ENCODE results near the gene DDAH1. TPM values are rescaled to one million over a fixed set of nuclear protein-coding genes. Genes with fewer than 3 reads are reported as not detected.

Gene DDAH1
- total RNA-seq, 2 experiments from 2014 or later, result not detected

GRCh38 chr1:85420199-85420598 is 44.8 kb downstream of the DDAH1 start:
- peaks cover 8 to 13% of the 10 kb centered on the region in 2 experiments for H3K9me3 ChIP-seq (ENCODE audit: control insufficient read depth in 1 of 2, insufficient read depth in 1 of 2, low read length in 2 of 2)
- no peaks in the 10 kb centered on the region for H3K4me1 ChIP-seq (ENCODE audit: insufficient read depth, low read length)
- ChIA-PET POLR2A (no interaction called here), CTCF (no interaction called here)
- peaks cover 9% of the 10 kb centered on the region for H3K9me3 Mint-ChIP-seq
- no peaks in the 10 kb centered on the region for H3K36me3 ChIP-seq (ENCODE audit: insufficient read depth, low read length)
- no peaks in the 10 kb centered on the region for H3K36me3 Mint-ChIP-seq (ENCODE audit: low read depth)
- intact Hi-C loops (cut with DNase I, micrococcal nuclease), result no loop called here
- no peak for DNase-seq
- H3K4me1 Mint-ChIP-seq (ENCODE audit: low read depth), result no peaks in the 10 kb centered on the region
- no peak overlapping the region for H3K4me3 ChIP-seq (ENCODE audit: low read length)
- H3K27ac Mint-ChIP-seq, result no peak overlapping the region
- ATAC-seq (ENCODE audit: poor library complexity), result no peak
- no peak for TF ChIP-seq CTCF (IDR thresholded peaks at IDR 0.05)
- H3K4me3 Mint-ChIP-seq, result no peak overlapping the region
- no peak overlapping the region for H3K27ac ChIP-seq (ENCODE audit: low read depth in 1 of 2, low read length in 2 of 2)
- no peaks in the 10 kb centered on the region for H3K27me3 ChIP-seq (ENCODE audit: control insufficient read depth in 1 of 2, insufficient read depth in 2 of 2, low read length in 2 of 2)
- H3K27me3 Mint-ChIP-seq, result peaks cover 4% of the 10 kb centered on the region

- Mint-ChIP-seq H3K9me3 (peaks cover 7% of the 10 kb centered on the region), H3K27ac (no peak overlapping the region), H3K27me3 (peaks cover under 1% of the 10 kb centered on the region), H3K36me3 (ENCODE audit: low read depth) (no peaks in the 10 kb centered on the region), H3K4me1 (ENCODE audit: low read depth) (no peaks in the 10 kb centered on the region), H3K4me3 (no peak overlapping the region)
- no peak overlapping the region for H3K27ac ChIP-seq (ENCODE audit: low read depth in 1 of 2, low read length in 2 of 2)
- DNase-seq (no peak), ATAC-seq (ENCODE audit: poor library complexity) (no peak)
- no peak for TF ChIP-seq CTCF (IDR thresholded peaks at IDR 0.05)
- peaks cover 8 to 13% of the 10 kb centered on the region in 2 experiments for H3K9me3 ChIP-seq (ENCODE audit: control insufficient read depth in 1 of 2, insufficient read depth in 1 of 2, low read length in 2 of 2)
- CTCF ChIA-PET, result no interaction called here
- H3K4me3 ChIP-seq (ENCODE audit: low read length), result no peak overlapping the region
- no peaks in the 10 kb centered on the region for H3K27me3 ChIP-seq (ENCODE audit: control insufficient read depth in 1 of 2, insufficient read depth in 2 of 2, low read length in 2 of 2)
- no peaks in the 10 kb centered on the region for H3K4me1 ChIP-seq (ENCODE audit: insufficient read depth, low read length)
- H3K36me3 ChIP-seq (ENCODE audit: insufficient read depth, low read length), result no peaks in the 10 kb centered on the region
- POLR2A ChIA-PET, result no interaction called here
- intact Hi-C loops (cut with DNase I, micrococcal nuclease), result no loop called here
Observed at GRCh38 chr1:85417876-85418275, 47.1 kb downstream of the DDAH1 start.

- Histone ChIP-seq H3K36me3 (ENCODE audit: insufficient read depth, low read length) (no peaks in the 10 kb centered on the region), H3K27me3 (ENCODE audit: control insufficient read depth in 1 of 2, insufficient read depth in 2 of 2, low read length in 2 of 2) (no peaks in the 10 kb centered on the region), H3K9me3 (ENCODE audit: control insufficient read depth in 1 of 2, insufficient read depth in 1 of 2, low read length in 2 of 2) (peaks cover 8 to 13% of the 10 kb centered on the region in 2 experiments), H3K4me3 (ENCODE audit: low read length) (no peak overlapping the region), H3K4me1 (ENCODE audit: insufficient read depth, low read length) (no peaks in the 10 kb centered on the region), H3K27ac (ENCODE audit: low read depth in 1 of 2, low read length in 2 of 2) (no peak overlapping the region)
- H3K27ac Mint-ChIP-seq, result no peak overlapping the region
- H3K27me3 Mint-ChIP-seq, result no peaks in the 10 kb centered on the region
- intact Hi-C loops (cut with DNase I, micrococcal nuclease), result no loop called here
- ChIA-PET CTCF (no interaction called here), POLR2A (no interaction called here)
- no peak for TF ChIP-seq CTCF (IDR thresholded peaks at IDR 0.05)
- no peaks in the 10 kb centered on the region for H3K4me1 Mint-ChIP-seq (ENCODE audit: low read depth)
- H3K4me3 Mint-ChIP-seq, result no peak overlapping the region
- ATAC-seq (ENCODE audit: poor library complexity), result no peak
- peaks cover 7% of the 10 kb centered on the region for H3K9me3 Mint-ChIP-seq
- no peak for DNase-seq
- no peaks in the 10 kb centered on the region for H3K36me3 Mint-ChIP-seq (ENCODE audit: low read depth)
Observed at GRCh38 chr1:85417017-85417416, 47.9 kb downstream of the DDAH1 start.
